Ectodermal cell (in vitro differentiated cells): ENCODE data around the gene ANKH.
A peak's percentile ranks its signal among the peaks of the same experiment; 100 is the strongest.

Experiments
- H3K27ac ChIP-seq: 2 replicates; pipeline ENCODE4 v1.7.0; 2013; ENCODE audit warnings: mild to moderate bottlenecking, low read depth, low read length; ENCODE audit not compliant: insufficient read depth, poor library complexity, severe bottlenecking
- H3K27me3 ChIP-seq: 2 replicates; pipeline ENCODE4 v1.7.0; 2013; ENCODE audit warnings: mild to moderate bottlenecking, low read length; ENCODE audit not compliant: insufficient read depth, control insufficient read depth, poor library complexity, severe bottlenecking
- H3K36me3 ChIP-seq: one replicate; pipeline ENCODE4 v1.7.0; 2013; ENCODE audit warnings: low read length; ENCODE audit not compliant: control insufficient read depth, insufficient read depth
- H3K4me1 ChIP-seq: one replicate; pipeline ENCODE4 v1.7.0; 2013; ENCODE audit warnings: low read length; ENCODE audit not compliant: control insufficient read depth, insufficient read depth
- H3K4me3 ChIP-seq: 2 replicates; pipeline ENCODE4 v1.7.0; 2013; ENCODE audit warnings: low read depth, low read length, control low read depth; ENCODE audit not compliant: insufficient read depth
- H3K9me3 ChIP-seq: 2 replicates; pipeline ENCODE4 v1.7.0; 2013; ENCODE audit warnings: mild to moderate bottlenecking, low read length, moderate library complexity; ENCODE audit not compliant: control insufficient read depth
- WGBS, 2 experiments: methylation state at CpG; one replicate each; pipeline ENCODE4 v1.1.7; 2013; ENCODE audit warnings: missing lambda C conversion rate in 2 of 2; 5-methylcytosine and 5-hydroxymethylcytosine counted together

Gene ANKH

DNA sequence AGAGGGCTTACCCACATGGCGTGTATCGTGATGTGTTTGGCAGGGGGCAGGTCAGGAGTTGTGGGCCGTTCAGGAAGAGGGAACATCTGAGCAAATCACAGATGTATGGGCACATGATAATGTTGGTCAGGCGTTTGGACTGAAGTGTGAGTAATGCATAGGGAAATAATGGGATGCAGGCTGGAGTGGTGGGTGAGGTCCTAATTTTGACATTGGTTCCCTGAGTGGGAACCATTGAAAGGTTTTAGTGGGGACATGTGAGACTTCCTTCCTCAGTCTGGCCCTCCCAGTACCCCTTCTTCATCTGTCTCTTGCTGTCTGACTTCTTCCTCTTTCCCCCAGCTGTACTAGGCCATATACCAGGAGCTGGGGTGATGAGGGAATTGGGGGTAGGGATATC, 199.5 kb downstream of the ANKH start:
- Histone ChIP-seq H3K9me3 (no peaks in the 10 kb centered on the region), H3K4me3 (no peak overlapping the region), H3K4me1 (no peaks in the 10 kb centered on the region), H3K36me3 (no peaks in the 10 kb centered on the region), H3K27ac (no peak overlapping the region), H3K27me3 (no peaks in the 10 kb centered on the region)
- 93 to 97% methylated on average over 4 of the region's 4 CpGs for WGBS, 2 experiments

DNA sequence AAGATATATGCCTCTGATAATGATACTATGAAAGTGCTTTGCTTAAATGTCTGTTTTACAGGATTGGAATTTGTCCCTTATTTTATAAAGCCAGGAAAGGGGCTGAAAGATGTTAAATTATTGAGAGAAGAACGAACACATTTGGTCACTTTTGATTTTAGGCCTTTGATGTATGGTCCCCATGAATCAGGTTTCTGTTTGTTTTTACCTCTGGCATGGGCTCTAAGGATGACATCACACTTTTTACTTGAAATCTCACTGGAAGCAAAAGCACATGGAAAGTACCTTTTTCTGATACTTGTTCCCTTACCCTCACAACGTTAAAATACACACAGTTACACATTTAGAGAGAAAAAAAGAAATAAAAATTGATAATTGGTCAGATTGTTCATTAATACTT, 200.2 kb downstream of the ANKH start:
- no peak overlapping the region for H3K4me3 ChIP-seq
- H3K4me1 ChIP-seq: no peaks in the 10 kb centered on the region
- WGBS, 2 experiments: 93 to 100% methylated on average over 1 to 2 of the region's 2 CpGs
- H3K9me3 ChIP-seq: no peaks in the 10 kb centered on the region
- no peaks in the 10 kb centered on the region for H3K36me3 ChIP-seq
- no peaks in the 10 kb centered on the region for H3K27me3 ChIP-seq
- H3K27ac ChIP-seq: no peak overlapping the region

- Histone ChIP-seq H3K36me3 (no peaks in the 10 kb centered on the region), H3K4me1 (no peaks in the 10 kb centered on the region), H3K27me3 (peaks cover 5% of the 10 kb centered on the region), H3K9me3 (no peaks in the 10 kb centered on the region), H3K27ac (no peak overlapping the region), H3K4me3 (no peak overlapping the region)
- 83 to 100% methylated on average over 1 of the region's 1 CpG for WGBS, 2 experiments
Observed at GRCh38 chr5:14669975-14670374, 201.6 kb downstream of the ANKH start.

DNA sequence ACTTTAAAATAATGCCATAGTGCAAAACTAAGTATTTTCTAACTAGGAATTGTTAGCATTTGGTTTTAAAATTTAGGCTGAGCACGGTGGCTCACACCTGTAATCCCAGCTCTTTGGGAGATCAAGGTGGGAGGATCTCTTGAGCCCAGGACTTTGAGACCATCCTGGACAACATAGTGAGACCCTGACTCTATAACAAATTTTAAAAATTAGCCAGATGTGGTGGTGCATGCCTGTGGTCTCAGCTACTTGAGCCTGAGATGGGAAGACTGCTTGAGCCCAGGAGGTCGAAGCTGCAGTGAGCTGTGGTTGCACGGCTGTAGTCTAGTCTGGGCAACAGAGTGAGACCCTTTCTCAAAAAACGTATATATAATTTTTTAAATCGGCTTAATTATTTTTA, 202.2 kb downstream of the ANKH start:
- no peak overlapping the region for H3K27ac ChIP-seq
- H3K27me3 ChIP-seq: peaks cover 5% of the 10 kb centered on the region
- H3K9me3 ChIP-seq: no peaks in the 10 kb centered on the region
- WGBS, 2 experiments: 96% methylated on average over 4 to 5 of the region's 5 CpGs
- H3K4me1 ChIP-seq: no peaks in the 10 kb centered on the region
- H3K4me3 ChIP-seq: no peak overlapping the region
- no peaks in the 10 kb centered on the region for H3K36me3 ChIP-seq

DNA sequence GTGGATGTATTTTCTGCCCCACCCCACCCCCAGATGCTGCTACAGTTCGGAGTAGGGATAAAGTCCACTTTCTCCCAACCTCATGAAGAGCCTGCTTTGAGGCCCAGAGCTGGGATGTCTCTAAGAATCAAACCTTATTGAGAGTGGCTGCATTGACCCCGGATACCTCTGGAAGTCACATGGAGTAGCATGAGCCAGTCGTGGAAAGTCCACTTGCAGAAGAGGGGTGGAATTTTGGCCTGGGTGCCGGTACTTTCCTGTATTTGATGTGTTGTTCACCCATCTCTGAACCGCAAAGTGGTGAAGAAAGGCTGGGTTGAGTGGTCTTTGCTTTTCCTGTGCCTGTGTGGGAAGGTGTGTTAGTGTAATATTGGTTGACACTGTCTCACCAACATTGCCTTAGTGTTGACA, 203.4 kb downstream of the ANKH start:
- peaks cover 10% of the 10 kb centered on the region for H3K27me3 ChIP-seq
- no peaks in the 10 kb centered on the region for H3K4me1 ChIP-seq
- H3K4me3 ChIP-seq: no peak overlapping the region
- H3K36me3 ChIP-seq: no peaks in the 10 kb centered on the region
- no peak overlapping the region for H3K27ac ChIP-seq
- no peaks in the 10 kb centered on the region for H3K9me3 ChIP-seq
- 94% methylated on average over 5 of the region's 5 CpGs for WGBS, 2 experiments

- Histone ChIP-seq H3K4me1 (no peaks in the 10 kb centered on the region), H3K27ac (no peak overlapping the region), H3K4me3 (no peak overlapping the region), H3K9me3 (no peaks in the 10 kb centered on the region), H3K36me3 (no peaks in the 10 kb centered on the region), H3K27me3 (peaks cover 10% of the 10 kb centered on the region)
- 94 to 100% methylated on average over 1 of the region's 1 CpG for WGBS, 2 experiments
Observed at GRCh38 chr5:14667770-14668169, 203.8 kb downstream of the ANKH start.

GRCh38 chr5:14667290-14667689, 204.3 kb downstream of the ANKH start:
- 89 to 91% methylated on average over 8 of the region's 8 CpGs for WGBS, 2 experiments
- Histone ChIP-seq H3K36me3 (no peaks in the 10 kb centered on the region), H3K27ac (no peak overlapping the region), H3K9me3 (no peaks in the 10 kb centered on the region), H3K4me3 (no peak overlapping the region), H3K4me1 (no peaks in the 10 kb centered on the region), H3K27me3 (peaks cover 10% of the 10 kb centered on the region)

DNA sequence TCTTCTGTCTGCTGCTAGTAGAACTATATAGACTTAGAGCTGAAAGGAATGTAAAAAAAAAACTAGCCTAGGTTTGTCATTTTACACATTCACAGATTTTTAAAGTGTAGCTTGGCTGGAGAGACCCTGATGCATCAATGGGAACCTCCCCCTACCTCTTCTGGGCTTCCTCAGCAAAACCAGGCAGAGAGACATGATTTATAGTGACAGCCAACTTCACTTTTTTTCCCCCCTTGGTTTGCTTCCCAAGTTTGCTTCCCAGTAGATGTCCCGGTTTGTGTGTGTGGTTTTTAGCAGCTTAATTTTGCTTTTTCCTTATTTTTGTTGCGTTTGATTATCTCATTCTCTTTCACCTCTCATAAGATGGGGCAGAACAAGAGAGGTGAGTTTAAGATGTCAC, 205.2 kb downstream of the ANKH start:
- no peak overlapping the region for H3K4me3 ChIP-seq
- H3K27ac ChIP-seq: no peak overlapping the region
- 71% methylated on average over 2 of the region's 2 CpGs; no CpG with 5 or more reads in 1 of the 2 experiments for WGBS, 2 experiments
- no peaks in the 10 kb centered on the region for H3K9me3 ChIP-seq
- no peaks in the 10 kb centered on the region for H3K36me3 ChIP-seq
- peaks cover 10% of the 10 kb centered on the region for H3K27me3 ChIP-seq
- H3K4me1 ChIP-seq: no peaks in the 10 kb centered on the region

DNA sequence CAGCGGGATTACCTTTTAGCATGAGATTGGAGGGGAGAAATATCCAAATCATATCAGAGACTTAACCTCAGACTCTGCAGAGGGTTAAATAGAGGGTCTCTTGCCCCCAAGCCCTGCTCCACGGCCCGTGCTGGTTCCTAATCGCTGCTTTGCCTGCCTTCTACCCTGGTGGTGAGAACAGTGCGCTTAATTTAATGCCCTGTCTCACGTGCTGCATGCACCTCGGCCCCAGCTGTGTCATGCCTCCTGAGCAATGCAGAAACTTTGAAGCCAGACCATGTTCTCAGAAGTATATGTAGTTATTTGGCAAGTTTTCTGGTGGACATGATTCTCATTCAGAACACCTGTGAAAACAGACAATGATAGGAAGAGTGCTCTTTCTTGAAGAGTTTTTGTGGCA, 205.6 kb downstream of the ANKH start:
- no peaks in the 10 kb centered on the region for H3K4me1 ChIP-seq
- H3K27me3 ChIP-seq: peaks cover 10% of the 10 kb centered on the region
- H3K9me3 ChIP-seq: no peaks in the 10 kb centered on the region
- H3K36me3 ChIP-seq: no peaks in the 10 kb centered on the region
- peak overlapping the region; percentile 74 for H3K4me3 ChIP-seq
- 45 to 52% methylated on average over 7 of the region's 7 CpGs for WGBS, 2 experiments
- H3K27ac ChIP-seq: no peak overlapping the region

- Histone ChIP-seq H3K9me3 (no peaks in the 10 kb centered on the region), H3K27ac (no peak overlapping the region), H3K4me1 (no peaks in the 10 kb centered on the region), H3K27me3 (peaks cover 10% of the 10 kb centered on the region), H3K36me3 (no peaks in the 10 kb centered on the region), H3K4me3 (peak overlapping the region; percentile 74)
- 10 to 14% methylated on average over 21 of the region's 21 CpGs for WGBS, 2 experiments
Observed at GRCh38 chr5:14665101-14665822, 206.3 kb downstream of the ANKH start.
